ENCODE measurements around the gene SMURF2.

SMURF2 gene

GRCh38 chr17:64575431-64575830 is 86.7 kb downstream of the SMURF2 start:
- H3K27me3 ChIP-seq (replicated peaks; ENCODE audit: control insufficient read depth, insufficient read depth, low read length) = no peaks in the 10 kb centered on the region
- DNase-seq (ENCODE audit: extremely low read depth, insufficient read length) = no peak
- H3K36me3 ChIP-seq (ENCODE audit: control insufficient read depth, insufficient read depth, low read length) = no peaks in the 10 kb centered on the region; the same call in 1 of the 2 replicates
- H3K4me3 ChIP-seq (replicated peaks; ENCODE audit: low read depth, low read length) = no peak overlapping the region
- TF ChIP-seq, protein P1, sequence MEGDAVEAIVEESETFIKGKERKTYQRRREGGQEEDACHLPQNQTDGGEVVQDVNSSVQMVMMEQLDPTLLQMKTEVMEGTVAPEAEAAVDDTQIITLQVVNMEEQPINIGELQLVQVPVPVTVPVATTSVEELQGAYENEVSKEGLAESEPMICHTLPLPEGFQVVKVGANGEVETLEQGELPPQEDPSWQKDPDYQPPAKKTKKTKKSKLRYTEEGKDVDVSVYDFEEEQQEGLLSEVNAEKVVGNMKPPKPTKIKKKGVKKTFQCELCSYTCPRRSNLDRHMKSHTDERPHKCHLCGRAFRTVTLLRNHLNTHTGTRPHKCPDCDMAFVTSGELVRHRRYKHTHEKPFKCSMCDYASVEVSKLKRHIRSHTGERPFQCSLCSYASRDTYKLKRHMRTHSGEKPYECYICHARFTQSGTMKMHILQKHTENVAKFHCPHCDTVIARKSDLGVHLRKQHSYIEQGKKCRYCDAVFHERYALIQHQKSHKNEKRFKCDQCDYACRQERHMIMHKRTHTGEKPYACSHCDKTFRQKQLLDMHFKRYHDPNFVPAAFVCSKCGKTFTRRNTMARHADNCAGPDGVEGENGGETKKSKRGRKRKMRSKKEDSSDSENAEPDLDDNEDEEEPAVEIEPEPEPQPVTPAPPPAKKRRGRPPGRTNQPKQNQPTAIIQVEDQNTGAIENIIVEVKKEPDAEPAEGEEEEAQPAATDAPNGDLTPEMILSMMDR (IDR thresholded peaks at IDR 0.05; ENCODE audit: insufficient read depth, low read length, poor library complexity, severe bottlenecking) = no peak

DNA sequence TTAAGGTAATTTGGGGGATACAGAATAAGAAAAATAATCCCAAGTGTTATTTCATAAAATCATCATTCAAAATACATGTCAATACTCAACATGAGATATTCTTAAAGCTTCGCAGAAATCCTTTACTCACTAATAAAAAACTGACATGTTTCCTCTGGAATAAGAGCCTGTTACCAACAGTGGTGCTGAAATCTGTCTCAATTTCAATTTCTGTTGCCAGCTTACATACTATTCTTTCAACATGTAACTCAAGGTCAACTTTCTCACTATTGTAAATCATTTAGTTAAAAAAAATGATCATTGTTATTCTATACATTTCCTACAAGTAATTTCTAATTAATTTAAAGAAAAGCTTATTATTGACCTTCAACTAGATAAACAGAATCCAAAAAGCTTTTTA is 87.5 kb downstream of the SMURF2 start:
- Histone ChIP-seq H3K27me3 (replicated peaks; ENCODE audit: control insufficient read depth, insufficient read depth, low read length) (no peaks in the 10 kb centered on the region), H3K36me3 (ENCODE audit: control insufficient read depth, insufficient read depth, low read length) (no peaks in the 10 kb centered on the region; the same call in 1 of the 2 replicates), H3K4me3 (replicated peaks; ENCODE audit: low read depth, low read length) (no peak overlapping the region)
- DNase-seq (ENCODE audit: extremely low read depth, insufficient read length) = no peak
- TF ChIP-seq, protein P1 (IDR thresholded peaks at IDR 0.05; ENCODE audit: insufficient read depth, low read length, poor library complexity, severe bottlenecking) = no peak

- TF ChIP-seq, protein P1 (IDR thresholded peaks at IDR 0.05; ENCODE audit: insufficient read depth, low read length, poor library complexity, severe bottlenecking) = no peak
- H3K4me3 ChIP-seq (replicated peaks; ENCODE audit: low read depth, low read length) = no peak overlapping the region
- H3K36me3 ChIP-seq (ENCODE audit: control insufficient read depth, insufficient read depth, low read length) = no peaks in the 10 kb centered on the region; the same call in 1 of the 2 replicates
- H3K27me3 ChIP-seq (replicated peaks; ENCODE audit: control insufficient read depth, insufficient read depth, low read length) = no peaks in the 10 kb centered on the region
- DNase-seq (ENCODE audit: extremely low read depth, insufficient read length) = no peak
These were observed 88.9 kb downstream of the SMURF2 start for GRCh38 chr17:64573214-64573613.

- TF ChIP-seq, protein P1 (IDR thresholded peaks at IDR 0.05; ENCODE audit: insufficient read depth, low read length, poor library complexity, severe bottlenecking) = no peak
- no peaks in the 10 kb centered on the region; the same call in 1 of the 2 replicates for H3K36me3 ChIP-seq (ENCODE audit: control insufficient read depth, insufficient read depth, low read length)
- no peaks in the 10 kb centered on the region for H3K27me3 ChIP-seq (replicated peaks; ENCODE audit: control insufficient read depth, insufficient read depth, low read length)
- DNase-seq (ENCODE audit: extremely low read depth, insufficient read length) = no peak
- no peak overlapping the region for H3K4me3 ChIP-seq (replicated peaks; ENCODE audit: low read depth, low read length)
These were observed 89.4 kb downstream of the SMURF2 start for GRCh38 chr17:64572682-64573154.

DNA sequence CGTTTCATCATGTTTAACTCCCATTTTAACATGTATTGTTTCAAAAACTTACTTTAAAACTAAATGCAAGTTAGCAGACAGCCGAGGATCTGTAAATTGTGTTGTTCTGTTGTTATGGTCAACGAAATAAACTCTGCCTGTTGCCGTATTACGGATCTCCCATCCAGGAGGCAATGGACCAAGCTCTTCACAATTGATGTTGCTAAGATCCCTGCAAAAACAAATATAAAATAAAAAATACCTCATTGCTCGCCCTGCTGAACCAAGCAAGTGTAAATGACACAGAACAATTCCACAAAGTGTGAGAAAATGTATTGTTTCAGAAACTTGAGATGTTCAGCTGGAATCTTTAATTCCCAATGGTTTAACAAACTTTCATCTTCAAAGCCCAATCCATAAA is 90.4 kb downstream of the SMURF2 start:
- TF ChIP-seq, protein P1 (IDR thresholded peaks at IDR 0.05; ENCODE audit: insufficient read depth, low read length, poor library complexity, severe bottlenecking) = no peak
- DNase-seq (ENCODE audit: extremely low read depth, insufficient read length) = no peak
- Histone ChIP-seq H3K27me3 (replicated peaks; ENCODE audit: control insufficient read depth, insufficient read depth, low read length) (no peaks in the 10 kb centered on the region), H3K4me3 (replicated peaks; ENCODE audit: low read depth, low read length) (no peak overlapping the region), H3K36me3 (ENCODE audit: control insufficient read depth, insufficient read depth, low read length) (no peaks in the 10 kb centered on the region; the same call in 1 of the 2 replicates)

GRCh38 chr17:64565563-64565962 is 96.5 kb downstream of the SMURF2 start:
- no peaks in the 10 kb centered on the region for H3K27me3 ChIP-seq (replicated peaks; ENCODE audit: control insufficient read depth, insufficient read depth, low read length)
- no peak overlapping the region for H3K4me3 ChIP-seq (replicated peaks; ENCODE audit: low read depth, low read length)
- TF ChIP-seq, protein P1 (IDR thresholded peaks at IDR 0.05; ENCODE audit: insufficient read depth, low read length, poor library complexity, severe bottlenecking) = no peak
- no peaks in the 10 kb centered on the region; the same call in 1 of the 2 replicates for H3K36me3 ChIP-seq (ENCODE audit: control insufficient read depth, insufficient read depth, low read length)
- DNase-seq (ENCODE audit: extremely low read depth, insufficient read length) = no peak
